Neural progenitor cell (in vitro differentiated cells): Measurements from ENCODE around the gene COL11A1.

ENCODE experiments used
- EZH2 ChIP-seq: fragments of 200-600 bp; sonication (generic); IDR thresholded peaks from 2 replicates; pipeline ENCODE4 v1.6.1; 2017; ENCODE audit warnings: antibody characterized with exemption, mild to moderate bottlenecking, moderate library complexity
- EZH2phosphoT487 ChIP-seq: fragments of 200-600 bp; sonication (generic); IDR thresholded peaks from 2 replicates; pipeline ENCODE4 v1.6.1; 2017; ENCODE audit warnings: antibody characterized with exemption
- TF ChIP-seq, protein P1 (sequence below): fragments of 200-600 bp; sonication (generic); IDR thresholded peaks from 2 replicates; pipeline ENCODE4 v1.5.1; 2017; ENCODE audit warnings: antibody characterized with exemption, mild to moderate bottlenecking

GRCh38 chr1:102977292-102977691 lies 131.0 kb downstream of the COL11A1 start:
- TF ChIP-seq, protein P1, sequence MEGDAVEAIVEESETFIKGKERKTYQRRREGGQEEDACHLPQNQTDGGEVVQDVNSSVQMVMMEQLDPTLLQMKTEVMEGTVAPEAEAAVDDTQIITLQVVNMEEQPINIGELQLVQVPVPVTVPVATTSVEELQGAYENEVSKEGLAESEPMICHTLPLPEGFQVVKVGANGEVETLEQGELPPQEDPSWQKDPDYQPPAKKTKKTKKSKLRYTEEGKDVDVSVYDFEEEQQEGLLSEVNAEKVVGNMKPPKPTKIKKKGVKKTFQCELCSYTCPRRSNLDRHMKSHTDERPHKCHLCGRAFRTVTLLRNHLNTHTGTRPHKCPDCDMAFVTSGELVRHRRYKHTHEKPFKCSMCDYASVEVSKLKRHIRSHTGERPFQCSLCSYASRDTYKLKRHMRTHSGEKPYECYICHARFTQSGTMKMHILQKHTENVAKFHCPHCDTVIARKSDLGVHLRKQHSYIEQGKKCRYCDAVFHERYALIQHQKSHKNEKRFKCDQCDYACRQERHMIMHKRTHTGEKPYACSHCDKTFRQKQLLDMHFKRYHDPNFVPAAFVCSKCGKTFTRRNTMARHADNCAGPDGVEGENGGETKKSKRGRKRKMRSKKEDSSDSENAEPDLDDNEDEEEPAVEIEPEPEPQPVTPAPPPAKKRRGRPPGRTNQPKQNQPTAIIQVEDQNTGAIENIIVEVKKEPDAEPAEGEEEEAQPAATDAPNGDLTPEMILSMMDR = no peak
- TF ChIP-seq EZH2phosphoT487 (no peak), EZH2 (no peak)
